Peyer's patch (tissue), 4 donors: ENCODE results near the gene CCDC93. TPM values are rescaled to one million over a fixed set of nuclear protein-coding genes. Genes with fewer than 3 reads are reported as not detected.

Experiments used
- DNase-seq, 3 donors: peaks; one replicate each; pipeline ENCODE4 v3.0.0-alpha.2; 2017 to 2019
- H3K27ac ChIP-seq, 4 donors: fragments of 200-600 bp; sonication (generic); one replicate each; pipeline ENCODE4 v1.5.1; 2016 to 2019
- H3K27me3 ChIP-seq, 2 donors: fragments of 200-600 bp; sonication (generic); one replicate each; pipeline ENCODE4 v1.5.1; 2019
- H3K36me3 ChIP-seq, 3 donors: fragments of 200-600 bp; sonication (generic); one replicate each; pipeline ENCODE4 v1.5.1; 2016 to 2019
- H3K4me1 ChIP-seq, 4 donors: fragments of 200-600 bp; sonication (generic); one replicate each; pipeline ENCODE4 v1.5.1; 2016 to 2019
- H3K4me3 ChIP-seq, 4 donors: fragments of 200-600 bp; sonication (generic); 1 replicate in 3 of 4; 2 replicates in 1 of 4; pipeline ENCODE4 v1.5.1; 2016 to 2019; ENCODE audit warnings: mild to moderate bottlenecking in 1 of 4
- H3K9me3 ChIP-seq, 4 donors: fragments of 200-600 bp; sonication (generic); one replicate each; pipeline ENCODE4 v1.5.1; 2016 to 2019; ENCODE audit warnings: mild to moderate bottlenecking in 1 of 4
- CTCF ChIP-seq, 6 experiments: fragments of 450-650 bp in 4 of 6; fragments of 200-600 bp in 2 of 6; sonication (generic) in 1 of 6; IDR thresholded peaks; one replicate each; pipeline ENCODE4 v1.5.1; 2017 to 2019; ENCODE audit warnings: antibody characterized with exemption in 6 of 6, mild to moderate bottlenecking in 3 of 6, moderate library complexity in 1 of 6
- POLR2A ChIP-seq, 2 donors: fragments of 450-650 bp; IDR thresholded peaks; one replicate each; pipeline ENCODE4 v1.5.1; 2017; ENCODE audit warnings: antibody characterized with exemption in 2 of 2, mild to moderate bottlenecking in 2 of 2, moderate library complexity in 2 of 2
- total RNA-seq, 4 donors: library from RNA; depleted of rRNA; stranded (reverse); fragments of >200 nt; gene quantifications; one replicate each; pipeline ENCODE4 v1.1.0, GENCODE V29; 2016

The CCDC93 gene
- total RNA-seq, 4 donors from 2014 or later: 47.0 to 59.3 (median 55.0) TPM

DNA sequence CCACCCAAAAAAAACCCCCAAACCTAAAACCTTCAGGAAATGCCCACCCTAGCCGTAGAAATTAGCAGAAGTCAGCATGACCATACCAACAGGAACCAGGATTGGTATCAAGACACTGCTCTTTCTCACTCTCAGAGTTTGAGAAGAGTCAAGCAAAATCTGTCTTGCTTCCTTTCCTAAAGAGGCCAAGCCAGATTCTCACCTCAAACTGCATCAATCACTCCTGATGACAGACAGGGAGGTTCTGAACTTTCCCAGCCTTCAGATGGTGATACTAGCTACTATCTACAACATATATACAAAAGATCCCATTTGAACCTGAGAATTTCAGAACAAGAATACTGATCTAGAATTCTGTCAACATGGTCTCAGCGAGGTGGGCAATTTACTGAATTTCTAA lies 29.7 kb downstream of the CCDC93 start:
- H3K27ac ChIP-seq: no peak overlapping the region
- H3K4me3 ChIP-seq: no peak overlapping the region
- DNase-seq: no peak
- peaks cover 0 to 30% (median 0%) of the 10 kb centered on the region in 3 donors for H3K36me3 ChIP-seq
- peaks cover 0 to 12% (median 0%) of the 10 kb centered on the region in 4 donors for H3K4me1 ChIP-seq
- no peak for TF ChIP-seq POLR2A (IDR thresholded peaks at IDR 0.05)
- TF ChIP-seq CTCF (IDR thresholded peaks at IDR 0.05): no peak
- H3K9me3 ChIP-seq: no peaks in the 10 kb centered on the region
- no peaks in the 10 kb centered on the region for H3K27me3 ChIP-seq

DNA sequence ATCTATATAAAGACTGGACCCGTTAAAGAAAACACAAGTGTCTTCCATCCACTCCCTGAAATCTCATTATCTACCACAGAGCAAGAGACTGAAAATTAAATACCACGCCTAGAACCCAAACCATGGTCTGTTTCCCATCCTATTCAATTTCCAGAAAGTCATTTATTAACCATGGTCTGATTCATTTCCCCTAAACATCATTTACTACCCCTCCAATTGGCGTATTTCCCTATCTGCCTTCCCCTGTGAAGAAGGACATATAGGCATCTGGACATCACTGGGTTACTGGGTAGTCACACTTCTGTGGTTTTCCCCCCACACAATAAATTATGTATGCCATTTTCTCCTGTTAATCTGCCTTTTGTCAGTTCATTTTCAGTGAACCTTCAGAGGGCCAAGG lies 30.8 kb downstream of the CCDC93 start:
- no peak for DNase-seq
- Histone ChIP-seq H3K27me3 (no peaks in the 10 kb centered on the region), H3K36me3 (peaks cover 0 to 33% (median 0%) of the 10 kb centered on the region in 3 donors), H3K4me3 (no peak overlapping the region), H3K27ac (no peak overlapping the region), H3K9me3 (no peaks in the 10 kb centered on the region), H3K4me1 (peaks cover 0 to 12% (median 0%) of the 10 kb centered on the region in 4 donors)
- TF ChIP-seq POLR2A (IDR thresholded peaks at IDR 0.05) (no peak), CTCF (IDR thresholded peaks at IDR 0.05) (no peak)

DNA sequence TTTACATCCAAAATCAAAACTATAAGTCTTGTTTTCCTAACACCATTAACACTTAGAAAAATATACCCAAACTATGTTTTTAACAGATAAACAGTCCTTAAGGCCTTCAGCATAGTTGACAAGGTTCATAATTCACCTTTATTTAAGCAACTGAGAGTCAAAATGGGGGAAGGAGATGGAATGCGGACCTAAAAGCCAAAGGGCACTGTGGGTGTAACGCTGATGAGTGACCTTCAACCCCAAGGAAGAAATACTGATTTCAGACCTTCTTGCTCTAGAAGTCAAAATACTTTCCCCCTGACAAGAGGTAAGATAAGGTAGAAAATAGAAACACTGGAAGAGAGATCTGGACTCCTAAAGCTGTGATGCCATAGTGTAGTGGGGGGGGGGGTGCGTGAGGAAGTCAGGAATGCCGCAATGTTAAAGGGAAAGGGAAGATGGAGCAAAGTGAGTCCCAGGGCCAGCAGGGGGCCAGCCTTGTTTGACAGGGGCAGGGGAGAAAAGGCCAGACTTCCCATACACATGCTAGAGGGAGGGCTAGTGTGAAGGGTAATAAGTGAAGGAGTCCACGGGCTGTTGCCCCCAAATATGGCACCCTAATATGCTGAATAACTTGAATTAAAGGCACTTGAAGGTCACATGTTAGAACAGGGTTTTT lies 31.4 kb downstream of the CCDC93 start:
- Histone ChIP-seq H3K36me3 (peaks cover 0 to 34% (median 0%) of the 10 kb centered on the region in 3 donors), H3K4me1 (peaks cover 0 to 12% (median 0%) of the 10 kb centered on the region in 4 donors), H3K9me3 (no peaks in the 10 kb centered on the region), H3K4me3 (no peak overlapping the region), H3K27me3 (no peaks in the 10 kb centered on the region), H3K27ac (no peak overlapping the region)
- no peak for DNase-seq
- no peak for TF ChIP-seq CTCF (IDR thresholded peaks at IDR 0.05)
- TF ChIP-seq POLR2A (IDR thresholded peaks at IDR 0.05): no peak

GRCh38 chr2:117981810-117982209 lies 32.1 kb downstream of the CCDC93 start:
- Histone ChIP-seq H3K36me3 (peaks cover 0 to 39% (median 0%) of the 10 kb centered on the region in 3 donors), H3K27ac (no peak overlapping the region), H3K27me3 (no peaks in the 10 kb centered on the region), H3K9me3 (no peaks in the 10 kb centered on the region), H3K4me3 (no peak overlapping the region), H3K4me1 (peaks cover 0 to 12% (median 0%) of the 10 kb centered on the region in 4 donors)
- no peak for DNase-seq
- no peak for TF ChIP-seq CTCF (IDR thresholded peaks at IDR 0.05)

GRCh38 chr2:117980783-117981676 lies 32.8 kb downstream of the CCDC93 start:
- no peaks in the 10 kb centered on the region for H3K9me3 ChIP-seq
- H3K4me3 ChIP-seq: no peak overlapping the region
- no peak overlapping the region for H3K27ac ChIP-seq
- TF ChIP-seq POLR2A (IDR thresholded peaks at IDR 0.05): no peak
- no peak for TF ChIP-seq CTCF (IDR thresholded peaks at IDR 0.05)
- peaks cover 0 to 12% (median 0%) of the 10 kb centered on the region in 4 donors for H3K4me1 ChIP-seq
- no peaks in the 10 kb centered on the region for H3K27me3 ChIP-seq
- no peak for DNase-seq
- peaks cover 0 to 44% (median 0%) of the 10 kb centered on the region in 3 donors for H3K36me3 ChIP-seq
